ENCODE measurements around the gene PLCXD3. TPM values are rescaled to one million over a fixed set of nuclear protein-coding genes. Genes with fewer than 3 reads are reported as not detected.

Gene PLCXD3
- total RNA-seq, 1 experiment from 2014 or later = 0.04 TPM

DNA sequence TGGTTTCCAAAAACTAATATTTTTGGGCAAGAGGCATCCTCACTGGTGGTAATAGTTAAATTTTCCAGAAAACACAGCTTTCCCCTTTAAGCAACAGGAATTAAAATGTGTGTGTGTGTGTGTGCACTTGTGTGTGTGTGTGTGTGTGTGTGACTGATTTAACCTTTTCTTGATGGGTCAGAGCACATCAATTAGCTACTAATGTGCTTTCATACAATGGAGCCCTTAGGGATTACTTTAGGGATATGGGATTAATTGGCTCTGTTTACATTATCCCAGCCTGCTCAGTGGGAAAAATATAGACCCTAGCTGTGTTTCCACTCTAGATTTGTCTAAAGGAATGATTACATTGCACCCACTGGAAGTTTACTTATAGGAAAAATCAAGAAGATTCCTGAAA, 6.5 kb downstream of the PLCXD3 start (continued):
- no peak for TF ChIP-seq ZNF263 (CRISPR knock-in tag; IDR thresholded peaks at IDR 0.05; ENCODE audit: low read depth)
- TF ChIP-seq GRHL2 (CRISPR knock-in tag; IDR thresholded peaks at IDR 0.05; ENCODE audit: insufficient replicate concordance, severe bottlenecking) = no peak
- no peak for TF ChIP-seq SMAD4 (CRISPR knock-in tag; IDR thresholded peaks at IDR 0.05)
- no peak for TF ChIP-seq SOX15 (CRISPR knock-in tag; IDR thresholded peaks at IDR 0.05)
- TF ChIP-seq, protein P1, sequence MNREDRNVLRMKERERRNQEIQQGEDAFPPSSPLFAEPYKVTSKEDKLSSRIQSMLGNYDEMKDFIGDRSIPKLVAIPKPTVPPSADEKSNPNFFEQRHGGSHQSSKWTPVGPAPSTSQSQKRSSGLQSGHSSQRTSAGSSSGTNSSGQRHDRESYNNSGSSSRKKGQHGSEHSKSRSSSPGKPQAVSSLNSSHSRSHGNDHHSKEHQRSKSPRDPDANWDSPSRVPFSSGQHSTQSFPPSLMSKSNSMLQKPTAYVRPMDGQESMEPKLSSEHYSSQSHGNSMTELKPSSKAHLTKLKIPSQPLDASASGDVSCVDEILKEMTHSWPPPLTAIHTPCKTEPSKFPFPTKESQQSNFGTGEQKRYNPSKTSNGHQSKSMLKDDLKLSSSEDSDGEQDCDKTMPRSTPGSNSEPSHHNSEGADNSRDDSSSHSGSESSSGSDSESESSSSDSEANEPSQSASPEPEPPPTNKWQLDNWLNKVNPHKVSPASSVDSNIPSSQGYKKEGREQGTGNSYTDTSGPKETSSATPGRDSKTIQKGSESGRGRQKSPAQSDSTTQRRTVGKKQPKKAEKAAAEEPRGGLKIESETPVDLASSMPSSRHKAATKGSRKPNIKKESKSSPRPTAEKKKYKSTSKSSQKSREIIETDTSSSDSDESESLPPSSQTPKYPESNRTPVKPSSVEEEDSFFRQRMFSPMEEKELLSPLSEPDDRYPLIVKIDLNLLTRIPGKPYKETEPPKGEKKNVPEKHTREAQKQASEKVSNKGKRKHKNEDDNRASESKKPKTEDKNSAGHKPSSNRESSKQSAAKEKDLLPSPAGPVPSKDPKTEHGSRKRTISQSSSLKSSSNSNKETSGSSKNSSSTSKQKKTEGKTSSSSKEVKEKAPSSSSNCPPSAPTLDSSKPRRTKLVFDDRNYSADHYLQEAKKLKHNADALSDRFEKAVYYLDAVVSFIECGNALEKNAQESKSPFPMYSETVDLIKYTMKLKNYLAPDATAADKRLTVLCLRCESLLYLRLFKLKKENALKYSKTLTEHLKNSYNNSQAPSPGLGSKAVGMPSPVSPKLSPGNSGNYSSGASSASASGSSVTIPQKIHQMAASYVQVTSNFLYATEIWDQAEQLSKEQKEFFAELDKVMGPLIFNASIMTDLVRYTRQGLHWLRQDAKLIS (CRISPR knock-in tag; IDR thresholded peaks at IDR 0.05; ENCODE audit: borderline replicate concordance) = no peak
- no peak for TF ChIP-seq ZNF416 (CRISPR knock-in tag; IDR thresholded peaks at IDR 0.05)
- TF ChIP-seq NFATC4 (CRISPR knock-in tag; IDR thresholded peaks at IDR 0.05) = no peak
- TF ChIP-seq TEAD4 (CRISPR knock-in tag; IDR thresholded peaks at IDR 0.05) = no peak
- TF ChIP-seq, protein P2, sequence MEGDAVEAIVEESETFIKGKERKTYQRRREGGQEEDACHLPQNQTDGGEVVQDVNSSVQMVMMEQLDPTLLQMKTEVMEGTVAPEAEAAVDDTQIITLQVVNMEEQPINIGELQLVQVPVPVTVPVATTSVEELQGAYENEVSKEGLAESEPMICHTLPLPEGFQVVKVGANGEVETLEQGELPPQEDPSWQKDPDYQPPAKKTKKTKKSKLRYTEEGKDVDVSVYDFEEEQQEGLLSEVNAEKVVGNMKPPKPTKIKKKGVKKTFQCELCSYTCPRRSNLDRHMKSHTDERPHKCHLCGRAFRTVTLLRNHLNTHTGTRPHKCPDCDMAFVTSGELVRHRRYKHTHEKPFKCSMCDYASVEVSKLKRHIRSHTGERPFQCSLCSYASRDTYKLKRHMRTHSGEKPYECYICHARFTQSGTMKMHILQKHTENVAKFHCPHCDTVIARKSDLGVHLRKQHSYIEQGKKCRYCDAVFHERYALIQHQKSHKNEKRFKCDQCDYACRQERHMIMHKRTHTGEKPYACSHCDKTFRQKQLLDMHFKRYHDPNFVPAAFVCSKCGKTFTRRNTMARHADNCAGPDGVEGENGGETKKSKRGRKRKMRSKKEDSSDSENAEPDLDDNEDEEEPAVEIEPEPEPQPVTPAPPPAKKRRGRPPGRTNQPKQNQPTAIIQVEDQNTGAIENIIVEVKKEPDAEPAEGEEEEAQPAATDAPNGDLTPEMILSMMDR (IDR thresholded peaks at IDR 0.05) = no peak

DNA sequence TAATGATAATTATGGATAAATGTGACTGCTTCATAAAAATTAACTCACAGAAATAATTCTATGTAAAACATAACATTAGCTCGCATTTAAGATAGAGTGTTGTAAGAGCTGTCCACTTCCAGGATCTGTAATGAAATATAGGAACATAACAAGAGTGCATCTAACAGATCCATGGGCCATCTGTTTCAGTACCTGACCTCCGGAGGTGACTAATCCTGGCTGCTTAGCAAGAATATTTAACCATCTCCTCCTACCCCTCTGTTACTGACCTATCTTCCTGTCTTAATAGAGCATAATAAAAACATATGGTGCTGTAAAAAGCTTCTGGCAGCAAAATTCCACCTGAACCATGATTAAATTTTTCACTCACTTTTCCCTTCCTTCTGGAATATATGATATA, 7.1 kb downstream of the PLCXD3 start:
- POLR2A ChIA-PET = no interaction called here
- CTCF ChIA-PET = interaction anchor here (1.2 kb wide), 1 partner anchor 138 kb away, joined by 3 read pairs; no protein-coding TSS in a partner anchor
- no peak overlapping the region for H3K4me3 Mint-ChIP-seq
- no peak for DNase-seq (ENCODE audit: low spot score)
- no peak for ATAC-seq
- H3K27ac Mint-ChIP-seq = no peak overlapping the region
- peaks cover 9% of the 10 kb centered on the region for H3K4me1 Mint-ChIP-seq
- H3K36me3 Mint-ChIP-seq = no peaks in the 10 kb centered on the region
- H3K27me3 Mint-ChIP-seq (ENCODE audit: low read depth) = 0 out of 2 replicates have a peak, but pooled peaks cover under 1% of the 10 kb centered on the region
- H3K9me3 Mint-ChIP-seq = no peaks in the 10 kb centered on the region
- TF ChIP-seq GTF2I (CRISPR knock-in tag; conservative IDR thresholded peaks at IDR 0.05) (no peak), PRRX2 (CRISPR knock-in tag; IDR thresholded peaks at IDR 0.05) (no peak), ZNF138 (CRISPR knock-in tag; conservative IDR thresholded peaks at IDR 0.05) (no peak), IRF2 (CRISPR knock-in tag; IDR thresholded peaks at IDR 0.05; ENCODE audit: borderline replicate concordance, low read depth) (no peak), ZNF512 (CRISPR knock-in tag; IDR thresholded peaks at IDR 0.05; ENCODE audit: borderline replicate concordance) (no peak), E2F5 (CRISPR knock-in tag; IDR thresholded peaks at IDR 0.05) (no peak), ZNF317 (CRISPR knock-in tag; IDR thresholded peaks at IDR 0.05; ENCODE audit: borderline replicate concordance, low read depth) (no peak), FOXK1 (CRISPR knock-in tag; IDR thresholded peaks at IDR 0.05) (no peak), SOX15 (CRISPR knock-in tag; IDR thresholded peaks at IDR 0.05) (no peak), ESRRA (CRISPR knock-in tag; IDR thresholded peaks at IDR 0.05; ENCODE audit: borderline replicate concordance) (no peak), ZNF671 (CRISPR knock-in tag; IDR thresholded peaks at IDR 0.05) (no peak)
- TF ChIP-seq, protein P3, sequence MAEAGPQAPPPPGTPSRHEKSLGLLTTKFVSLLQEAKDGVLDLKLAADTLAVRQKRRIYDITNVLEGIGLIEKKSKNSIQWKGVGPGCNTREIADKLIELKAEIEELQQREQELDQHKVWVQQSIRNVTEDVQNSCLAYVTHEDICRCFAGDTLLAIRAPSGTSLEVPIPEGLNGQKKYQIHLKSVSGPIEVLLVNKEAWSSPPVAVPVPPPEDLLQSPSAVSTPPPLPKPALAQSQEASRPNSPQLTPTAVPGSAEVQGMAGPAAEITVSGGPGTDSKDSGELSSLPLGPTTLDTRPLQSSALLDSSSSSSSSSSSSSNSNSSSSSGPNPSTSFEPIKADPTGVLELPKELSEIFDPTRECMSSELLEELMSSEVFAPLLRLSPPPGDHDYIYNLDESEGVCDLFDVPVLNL (CRISPR knock-in tag; IDR thresholded peaks at IDR 0.05; ENCODE audit: borderline replicate concordance, low read depth) = no peak
- TF ChIP-seq, protein P4, sequence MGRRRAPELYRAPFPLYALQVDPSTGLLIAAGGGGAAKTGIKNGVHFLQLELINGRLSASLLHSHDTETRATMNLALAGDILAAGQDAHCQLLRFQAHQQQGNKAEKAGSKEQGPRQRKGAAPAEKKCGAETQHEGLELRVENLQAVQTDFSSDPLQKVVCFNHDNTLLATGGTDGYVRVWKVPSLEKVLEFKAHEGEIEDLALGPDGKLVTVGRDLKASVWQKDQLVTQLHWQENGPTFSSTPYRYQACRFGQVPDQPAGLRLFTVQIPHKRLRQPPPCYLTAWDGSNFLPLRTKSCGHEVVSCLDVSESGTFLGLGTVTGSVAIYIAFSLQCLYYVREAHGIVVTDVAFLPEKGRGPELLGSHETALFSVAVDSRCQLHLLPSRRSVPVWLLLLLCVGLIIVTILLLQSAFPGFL (CRISPR knock-in tag; IDR thresholded peaks at IDR 0.05; ENCODE audit: borderline replicate concordance) = no peak
- TF ChIP-seq, protein P5, sequence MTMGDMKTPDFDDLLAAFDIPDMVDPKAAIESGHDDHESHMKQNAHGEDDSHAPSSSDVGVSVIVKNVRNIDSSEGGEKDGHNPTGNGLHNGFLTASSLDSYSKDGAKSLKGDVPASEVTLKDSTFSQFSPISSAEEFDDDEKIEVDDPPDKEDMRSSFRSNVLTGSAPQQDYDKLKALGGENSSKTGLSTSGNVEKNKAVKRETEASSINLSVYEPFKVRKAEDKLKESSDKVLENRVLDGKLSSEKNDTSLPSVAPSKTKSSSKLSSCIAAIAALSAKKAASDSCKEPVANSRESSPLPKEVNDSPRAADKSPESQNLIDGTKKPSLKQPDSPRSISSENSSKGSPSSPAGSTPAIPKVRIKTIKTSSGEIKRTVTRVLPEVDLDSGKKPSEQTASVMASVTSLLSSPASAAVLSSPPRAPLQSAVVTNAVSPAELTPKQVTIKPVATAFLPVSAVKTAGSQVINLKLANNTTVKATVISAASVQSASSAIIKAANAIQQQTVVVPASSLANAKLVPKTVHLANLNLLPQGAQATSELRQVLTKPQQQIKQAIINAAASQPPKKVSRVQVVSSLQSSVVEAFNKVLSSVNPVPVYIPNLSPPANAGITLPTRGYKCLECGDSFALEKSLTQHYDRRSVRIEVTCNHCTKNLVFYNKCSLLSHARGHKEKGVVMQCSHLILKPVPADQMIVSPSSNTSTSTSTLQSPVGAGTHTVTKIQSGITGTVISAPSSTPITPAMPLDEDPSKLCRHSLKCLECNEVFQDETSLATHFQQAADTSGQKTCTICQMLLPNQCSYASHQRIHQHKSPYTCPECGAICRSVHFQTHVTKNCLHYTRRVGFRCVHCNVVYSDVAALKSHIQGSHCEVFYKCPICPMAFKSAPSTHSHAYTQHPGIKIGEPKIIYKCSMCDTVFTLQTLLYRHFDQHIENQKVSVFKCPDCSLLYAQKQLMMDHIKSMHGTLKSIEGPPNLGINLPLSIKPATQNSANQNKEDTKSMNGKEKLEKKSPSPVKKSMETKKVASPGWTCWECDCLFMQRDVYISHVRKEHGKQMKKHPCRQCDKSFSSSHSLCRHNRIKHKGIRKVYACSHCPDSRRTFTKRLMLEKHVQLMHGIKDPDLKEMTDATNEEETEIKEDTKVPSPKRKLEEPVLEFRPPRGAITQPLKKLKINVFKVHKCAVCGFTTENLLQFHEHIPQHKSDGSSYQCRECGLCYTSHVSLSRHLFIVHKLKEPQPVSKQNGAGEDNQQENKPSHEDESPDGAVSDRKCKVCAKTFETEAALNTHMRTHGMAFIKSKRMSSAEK (CRISPR knock-in tag; IDR thresholded peaks at IDR 0.05; ENCODE audit: borderline replicate concordance) = no peak

Data from WTC11 (cell line).